Effector memory CD4-positive, alpha-beta T cell (primary cell): ENCODE measurements around the gene MLIP.

Experiments
- DNase-seq, 3 donors: peaks; one replicate each; pipeline ENCODE4 v3.0.0-alpha.2; 2020
- H3K27ac ChIP-seq: 2 replicates; pipeline ENCODE4 v1.7.0; 2013; ENCODE audit warnings: mild to moderate bottlenecking, low read length, moderate library complexity; ENCODE audit not compliant: insufficient read depth, poor library complexity, severe bottlenecking
- H3K27me3 ChIP-seq: replicated peaks from 2 replicates; pipeline ENCODE4 v1.7.0; 2013; ENCODE audit warnings: mild to moderate bottlenecking, low read length; ENCODE audit not compliant: insufficient read depth, control insufficient read depth, poor library complexity, severe bottlenecking
- H3K36me3 ChIP-seq: 2 replicates; pipeline ENCODE4 v1.7.0; 2013; ENCODE audit warnings: mild to moderate bottlenecking, low read length, moderate library complexity; ENCODE audit not compliant: control insufficient read depth, insufficient read depth
- H3K4me1 ChIP-seq: 2 replicates; pipeline ENCODE4 v1.7.0; 2013; ENCODE audit warnings: low read length, mild to moderate bottlenecking; ENCODE audit not compliant: control insufficient read depth, insufficient read depth, poor library complexity, severe bottlenecking
- H3K4me3 ChIP-seq: 2 replicates; pipeline ENCODE4 v1.7.0; 2013; ENCODE audit warnings: low read length, low read depth, mild to moderate bottlenecking; ENCODE audit not compliant: insufficient read depth, poor library complexity, severe bottlenecking
- H3K9me3 ChIP-seq: 2 replicates; pipeline ENCODE4 v1.7.0; 2013; ENCODE audit warnings: mild to moderate bottlenecking, low read length, moderate library complexity; ENCODE audit not compliant: control insufficient read depth

The MLIP gene

GRCh38 chr6:54094786-54095185, 16.5 kb upstream of the MLIP start:
- Histone ChIP-seq H3K9me3 (no peaks in the 10 kb centered on the region), H3K27me3 (no peaks in the 10 kb centered on the region), H3K4me1 (no peaks in the 10 kb centered on the region), H3K27ac (no peak overlapping the region), H3K36me3 (no peaks in the 10 kb centered on the region), H3K4me3 (no peak overlapping the region)
- no peak for DNase-seq

- H3K27me3 ChIP-seq: no peaks in the 10 kb centered on the region
- no peaks in the 10 kb centered on the region for H3K4me1 ChIP-seq
- H3K27ac ChIP-seq: no peak overlapping the region
- DNase-seq: no peak
- no peak overlapping the region for H3K4me3 ChIP-seq
- H3K36me3 ChIP-seq: no peaks in the 10 kb centered on the region
- no peaks in the 10 kb centered on the region for H3K9me3 ChIP-seq
Observed at GRCh38 chr6:54095723-54096122, 15.5 kb upstream of the MLIP start.

GRCh38 chr6:54096811-54097210, 14.4 kb upstream of the MLIP start:
- Histone ChIP-seq H3K4me3 (no peak overlapping the region), H3K9me3 (no peaks in the 10 kb centered on the region), H3K4me1 (no peaks in the 10 kb centered on the region), H3K36me3 (no peaks in the 10 kb centered on the region), H3K27ac (no peak overlapping the region), H3K27me3 (no peaks in the 10 kb centered on the region)
- no peak for DNase-seq

DNA sequence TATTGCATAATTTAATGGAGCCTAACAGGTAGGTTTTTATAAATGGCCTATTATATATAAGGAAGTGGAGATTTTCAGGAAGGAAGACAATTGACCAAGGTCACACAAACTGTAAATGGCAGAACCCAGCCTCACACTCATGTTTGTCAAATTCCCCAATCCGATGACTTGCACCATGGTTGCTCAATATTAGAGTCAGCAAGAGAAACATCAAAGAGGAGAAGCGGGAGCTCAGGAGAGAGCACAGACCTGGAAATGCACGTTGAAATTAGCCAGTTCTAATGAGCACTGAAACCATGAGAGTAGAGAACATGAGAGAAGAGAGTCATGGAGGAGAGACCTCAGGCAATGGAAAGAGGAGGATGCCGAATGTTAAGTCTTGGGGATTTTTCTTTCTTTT, 13.5 kb upstream of the MLIP start:
- no peaks in the 10 kb centered on the region for H3K4me1 ChIP-seq
- no peak for DNase-seq
- no peaks in the 10 kb centered on the region for H3K36me3 ChIP-seq
- no peaks in the 10 kb centered on the region for H3K9me3 ChIP-seq
- H3K4me3 ChIP-seq: no peak overlapping the region
- no peak overlapping the region for H3K27ac ChIP-seq
- no peaks in the 10 kb centered on the region for H3K27me3 ChIP-seq

- no peak overlapping the region for H3K27ac ChIP-seq
- no peaks in the 10 kb centered on the region for H3K4me1 ChIP-seq
- H3K4me3 ChIP-seq: no peak overlapping the region
- no peaks in the 10 kb centered on the region for H3K27me3 ChIP-seq
- no peaks in the 10 kb centered on the region for H3K9me3 ChIP-seq
- no peak for DNase-seq
- H3K36me3 ChIP-seq: no peaks in the 10 kb centered on the region
Observed at GRCh38 chr6:54098450-54099044, 12.7 kb upstream of the MLIP start.

- H3K4me1 ChIP-seq: no peaks in the 10 kb centered on the region
- no peaks in the 10 kb centered on the region for H3K9me3 ChIP-seq
- H3K27me3 ChIP-seq: no peaks in the 10 kb centered on the region
- DNase-seq: no peak
- H3K4me3 ChIP-seq: no peak overlapping the region
- H3K27ac ChIP-seq: no peak overlapping the region
- no peaks in the 10 kb centered on the region for H3K36me3 ChIP-seq
Observed at GRCh38 chr6:54099225-54099624, 12.0 kb upstream of the MLIP start.

GRCh38 chr6:54100411-54101006, 10.7 kb upstream of the MLIP start:
- Histone ChIP-seq H3K27ac (no peak overlapping the region), H3K4me3 (no peak overlapping the region), H3K36me3 (no peaks in the 10 kb centered on the region), H3K27me3 (no peaks in the 10 kb centered on the region), H3K4me1 (no peaks in the 10 kb centered on the region), H3K9me3 (no peaks in the 10 kb centered on the region)
- no peak for DNase-seq

- no peak for DNase-seq
- Histone ChIP-seq H3K9me3 (no peaks in the 10 kb centered on the region), H3K4me1 (no peaks in the 10 kb centered on the region), H3K36me3 (no peaks in the 10 kb centered on the region), H3K27ac (no peak overlapping the region), H3K4me3 (no peak overlapping the region), H3K27me3 (no peaks in the 10 kb centered on the region)
Observed at GRCh38 chr6:54102238-54102637, 9.0 kb upstream of the MLIP start.

GRCh38 chr6:54103497-54103896, 7.7 kb upstream of the MLIP start:
- Histone ChIP-seq H3K27me3 (no peaks in the 10 kb centered on the region), H3K9me3 (no peaks in the 10 kb centered on the region), H3K27ac (no peak overlapping the region), H3K4me1 (no peaks in the 10 kb centered on the region), H3K36me3 (no peaks in the 10 kb centered on the region), H3K4me3 (no peak overlapping the region)
- no peak for DNase-seq

GRCh38 chr6:54106727-54107126, 4.5 kb upstream of the MLIP start:
- no peak overlapping the region for H3K4me3 ChIP-seq
- H3K27ac ChIP-seq: no peak overlapping the region
- no peaks in the 10 kb centered on the region for H3K9me3 ChIP-seq
- H3K4me1 ChIP-seq: no peaks in the 10 kb centered on the region
- DNase-seq: no peak
- H3K36me3 ChIP-seq: no peaks in the 10 kb centered on the region
- H3K27me3 ChIP-seq: no peaks in the 10 kb centered on the region
